CD4-positive, alpha-beta T cell treated with Interleukin-1 beta for 1 hour (primary cell): ENCODE measurements around the gene TM7SF3.

Source experiments
- DNase-seq, 2 donors: peaks; one replicate each; pipeline ENCODE4 v3.0.0-alpha.2; 2020 to 2022

Gene TM7SF3

GRCh38 chr12:27014859-27015729 lies 910 bp upstream of the TM7SF3 start:
- DNase-seq, result no peak

- no peak for DNase-seq
Measured at GRCh38 chr12:27013611-27014084, 536 bp downstream of the TM7SF3 start.

- no peak for DNase-seq
Measured at GRCh38 chr12:27012982-27013255, 1.3 kb downstream of the TM7SF3 start.

- DNase-seq, result no peak
Measured at GRCh38 chr12:27012239-27012981, 1.8 kb downstream of the TM7SF3 start.

- DNase-seq, result no peak
Measured at GRCh38 chr12:27009881-27010301, 4.3 kb downstream of the TM7SF3 start.

- DNase-seq, result no peak
Measured at GRCh38 chr12:27008081-27008480, 6.1 kb downstream of the TM7SF3 start.

- no peak for DNase-seq
Measured at GRCh38 chr12:27006797-27007467, 7.3 kb downstream of the TM7SF3 start.

DNA sequence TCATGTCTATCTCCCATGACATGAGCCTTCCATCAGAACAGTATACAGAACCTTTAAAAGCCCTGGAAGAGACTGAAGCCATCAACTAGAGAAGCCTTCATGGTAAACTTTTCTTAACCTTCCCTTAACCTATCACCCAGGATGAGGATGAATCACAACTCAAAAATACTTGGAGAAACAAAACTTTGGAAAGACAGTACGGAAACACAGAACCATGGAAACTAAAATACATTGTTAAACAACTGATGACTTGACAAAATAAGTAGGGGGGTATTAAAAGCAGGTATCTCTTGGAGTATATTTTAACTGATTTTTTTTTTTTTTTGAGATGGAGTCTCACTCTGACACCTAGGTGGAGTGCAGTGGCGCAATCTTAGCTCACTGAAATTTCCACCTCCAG lies 8.7 kb downstream of the TM7SF3 start:
- no peak for DNase-seq

DNA sequence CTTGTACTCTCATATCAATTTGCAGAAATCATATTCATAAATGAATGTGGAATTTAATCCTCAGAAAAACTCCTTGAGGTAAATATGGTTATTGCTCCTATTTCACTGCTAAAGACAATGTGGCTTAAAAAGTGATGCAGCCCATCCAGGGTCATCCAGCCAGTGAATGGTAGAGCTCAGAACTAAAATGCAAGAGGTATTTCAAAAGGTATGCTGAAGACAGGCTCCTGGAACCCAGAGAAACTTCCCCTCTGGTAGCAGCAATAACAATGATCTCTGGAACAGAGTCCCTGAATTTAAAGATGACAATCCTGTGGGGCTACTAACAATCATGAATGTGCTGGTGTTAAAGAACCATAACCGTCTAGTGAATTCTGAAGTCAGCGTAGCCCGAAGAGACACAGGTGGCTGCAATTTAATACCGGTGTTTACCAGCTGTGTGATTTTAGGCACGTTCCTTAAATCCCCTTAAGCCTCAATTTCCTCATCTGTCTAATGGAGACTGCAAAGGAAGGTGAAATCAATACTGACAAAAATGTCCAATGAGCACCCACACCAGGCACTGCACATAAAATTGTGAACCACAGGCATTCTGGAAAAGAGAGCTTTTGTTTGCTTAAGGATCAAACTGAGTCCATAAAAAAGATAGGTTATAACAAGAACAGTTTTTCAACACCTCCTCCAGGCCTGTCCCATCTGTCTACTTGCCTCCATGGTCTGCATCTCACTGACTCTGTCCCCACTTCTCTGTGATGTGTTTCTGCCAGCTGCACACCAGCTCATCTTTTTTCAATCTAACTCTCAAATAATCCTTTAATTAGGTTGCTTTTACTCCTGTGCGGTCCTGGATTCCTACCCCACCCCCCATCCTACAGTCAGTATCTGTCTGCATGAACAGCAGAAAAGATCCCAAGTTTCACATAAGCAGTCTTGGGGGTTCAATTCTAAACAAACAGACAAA lies 10.5 kb downstream of the TM7SF3 start:
- DNase-seq, result no peak

GRCh38 chr12:27002141-27002540 lies 12.0 kb downstream of the TM7SF3 start:
- DNase-seq, result no peak

- no peak for DNase-seq
Measured at GRCh38 chr12:27001663-27002062, 12.5 kb downstream of the TM7SF3 start.

GRCh38 chr12:27000961-27001360 lies 13.2 kb downstream of the TM7SF3 start:
- no peak for DNase-seq

DNA sequence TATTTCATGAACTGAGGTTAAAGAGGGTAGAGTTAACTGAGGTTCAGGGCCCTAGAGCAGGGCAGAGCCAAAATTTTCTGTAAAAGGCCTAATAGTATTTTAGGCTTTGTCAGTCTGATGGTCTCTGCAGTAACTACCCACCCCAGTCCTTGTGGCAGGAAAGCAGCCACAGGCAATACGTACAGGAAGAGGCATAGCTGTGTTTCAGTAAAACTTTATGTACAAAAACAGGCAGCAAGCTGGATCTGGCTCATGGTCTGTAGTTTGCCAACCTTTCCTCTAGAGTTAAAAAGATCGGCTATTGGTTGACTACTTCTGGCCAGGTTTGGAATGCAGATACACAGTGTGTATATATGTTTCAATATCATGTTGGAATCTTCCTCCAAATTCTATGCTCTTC lies 17.2 kb downstream of the TM7SF3 start:
- no peak for DNase-seq

- no peak for DNase-seq
Measured at GRCh38 chr12:26995706-26996105, 18.5 kb downstream of the TM7SF3 start.

GRCh38 chr12:26994109-26994508 lies 20.1 kb downstream of the TM7SF3 start:
- no peak for DNase-seq

DNA sequence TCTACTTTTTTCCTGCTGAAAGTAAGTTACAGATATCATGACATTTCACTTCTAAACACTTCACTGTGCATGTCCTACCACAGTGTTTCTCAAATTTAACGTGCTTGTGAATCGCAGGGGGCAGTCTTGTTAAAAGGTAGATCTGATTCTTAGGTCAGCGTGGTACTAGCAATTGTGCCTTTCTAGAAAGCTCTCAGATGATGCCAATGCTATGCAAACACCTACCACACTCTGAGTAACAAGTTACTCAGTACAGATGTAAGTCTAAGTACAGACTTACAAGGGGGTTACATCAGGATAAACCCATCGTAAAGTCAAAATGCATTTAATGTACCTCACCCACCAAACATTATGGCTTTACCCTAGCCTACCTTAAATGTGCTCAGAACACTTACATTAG lies 22.4 kb downstream of the TM7SF3 start:
- no peak for DNase-seq

GRCh38 chr12:26989873-26990272 lies 24.3 kb downstream of the TM7SF3 start:
- DNase-seq, result no peak

DNA sequence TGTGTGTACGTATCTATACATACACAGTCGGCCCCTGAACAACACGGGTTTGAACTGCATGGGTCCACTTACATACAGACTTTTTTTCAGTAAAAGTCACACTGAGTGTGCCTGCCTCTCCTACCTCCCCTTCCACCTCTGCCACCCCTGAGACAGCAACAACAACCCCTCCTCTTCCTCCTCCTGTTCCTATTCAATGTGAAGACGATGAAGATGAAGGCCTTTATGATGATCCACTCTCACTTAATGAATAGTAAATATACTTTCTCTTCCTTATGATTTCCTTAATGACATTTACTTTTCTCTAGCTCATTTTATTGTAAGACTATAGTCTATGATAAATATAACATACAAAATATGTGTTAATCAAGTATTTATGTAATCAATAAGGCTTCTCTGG lies 25.5 kb downstream of the TM7SF3 start:
- no peak for DNase-seq

DNA sequence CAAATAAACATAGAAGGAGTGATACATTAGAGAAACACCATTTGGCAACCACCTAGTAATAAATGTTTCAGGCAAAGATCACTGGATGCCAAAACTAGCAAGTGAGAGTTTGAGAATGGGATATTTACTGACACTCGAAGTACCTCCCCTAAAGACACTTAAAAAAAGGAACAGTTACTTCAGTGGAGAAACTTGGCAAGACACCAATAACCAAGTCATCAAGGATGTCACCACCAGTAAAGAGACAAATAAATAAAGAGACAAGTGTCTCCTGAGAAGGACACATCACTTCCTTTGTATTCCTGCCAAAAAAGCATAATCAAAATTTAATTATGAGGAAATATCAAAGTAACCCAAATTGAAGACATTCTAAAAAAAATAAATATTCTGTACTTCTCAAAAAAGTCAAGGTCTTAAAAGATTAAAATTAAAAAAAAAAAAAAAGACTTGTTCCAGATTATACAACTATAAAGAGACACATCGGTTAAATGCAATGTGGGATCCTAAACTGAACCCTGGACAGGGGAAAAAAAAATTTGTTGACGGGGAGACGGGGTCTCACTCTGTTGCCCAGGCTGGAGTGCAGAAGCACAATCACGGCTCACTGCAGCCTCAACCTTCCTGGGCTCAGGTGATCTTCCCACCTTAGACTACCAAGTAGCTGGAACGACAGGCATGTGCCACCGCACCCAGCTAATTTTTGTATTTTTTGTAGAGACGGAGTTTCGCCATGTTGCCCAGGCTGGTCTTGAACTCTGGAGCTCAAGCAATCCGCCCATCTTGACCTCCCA lies 26.4 kb downstream of the TM7SF3 start:
- DNase-seq, result no peak

DNA sequence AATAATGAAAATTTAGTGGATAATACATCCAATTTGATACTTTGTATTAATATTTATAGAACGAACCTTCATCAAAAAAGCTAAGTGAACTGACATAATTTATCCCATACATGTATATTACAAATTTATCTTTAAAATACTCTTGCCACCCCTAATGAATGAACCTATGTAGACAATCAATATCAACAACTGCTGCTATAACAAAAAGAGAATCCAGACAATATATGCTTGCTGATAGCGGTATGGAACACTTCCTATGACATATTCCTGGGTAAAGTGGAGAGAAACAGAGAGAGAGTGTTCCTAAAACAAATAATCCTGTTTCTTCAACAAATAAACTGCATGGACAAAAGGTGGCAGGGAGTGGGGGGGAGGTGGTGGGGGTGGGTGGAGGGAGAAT lies 31.3 kb downstream of the TM7SF3 start:
- DNase-seq, result no peak

GRCh38 chr12:26979733-26980132 lies 34.5 kb downstream of the TM7SF3 start:
- no peak for DNase-seq

DNA sequence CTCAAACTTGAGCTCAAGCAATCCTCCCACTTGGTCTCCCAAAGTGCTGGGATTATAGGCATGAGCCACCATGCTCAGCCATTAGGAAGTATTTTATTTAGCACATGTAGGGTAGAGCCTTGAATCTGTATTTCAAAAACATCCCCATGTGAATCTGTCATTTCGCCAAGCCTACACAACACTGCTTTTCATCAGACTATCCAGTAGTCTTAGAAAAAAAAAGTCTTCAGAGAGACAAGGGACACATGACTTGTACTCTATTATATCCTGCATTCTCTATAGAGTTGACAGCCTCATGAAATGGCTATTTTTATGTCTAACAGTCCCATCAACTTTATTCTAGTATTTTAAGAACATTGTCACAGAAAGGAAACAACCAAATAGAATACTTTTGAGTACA lies 35.4 kb downstream of the TM7SF3 start:
- DNase-seq, result no peak
